Stimulated activated naive CD8-positive, alpha-beta T cell treated with anti-CD3 and anti-CD28 coated beads, Interleukin-15, Interleukin-2, amounts not matched to agents 100 U/mL and 50 U/mL, for 24 hours (primary cell): ENCODE results near the gene SLC30A3.
"Not testable (repeated sequence)": the region's sequence is repeated elsewhere in the genome, so short reads cannot be mapped to it uniquely, and the experiment has no call there.

Experiments
- ATAC-seq: fragments of 150-1000 bp; cut with Tn5 transposase; one replicate; pipeline ENCODE4 v1.10.0; 2021
- DNase-seq: peaks from one replicate; pipeline ENCODE4 v3.0.0; 2021

Gene SLC30A3

GRCh38 chr2:27285481-27285880 is 22.6 kb upstream of the SLC30A3 start:
- no peak for DNase-seq
- ATAC-seq: no peak

GRCh38 chr2:27284996-27285395 is 22.1 kb upstream of the SLC30A3 start:
- ATAC-seq (no peak), DNase-seq (no peak)

GRCh38 chr2:27282892-27283291 is 20.0 kb upstream of the SLC30A3 start:
- ATAC-seq (no peak), DNase-seq (no peak)

- no peak for ATAC-seq
- DNase-seq: no peak
These were observed 19.2 kb upstream of the SLC30A3 start, which contains the start of gene TRIM54 for GRCh38 chr2:27281855-27282559. TRIM54 (plus strand) TSS chr2:27282429; CDS start chr2:27282732, 303 bp downstream.

GRCh38 chr2:27281442-27281841 is 18.6 kb upstream of the SLC30A3 start:
- DNase-seq (no peak), ATAC-seq (no peak)

- DNase-seq: no peak
- ATAC-seq: no peak
These were observed 18.0 kb upstream of the SLC30A3 start for GRCh38 chr2:27280826-27281225.

- no peak for DNase-seq
- no peak for ATAC-seq
These were observed 15.2 kb upstream of the SLC30A3 start for GRCh38 chr2:27278010-27278409.

- ATAC-seq: no peak
These were observed 12.6 kb upstream of the SLC30A3 start, which contains the start of gene DNAJC5G for GRCh38 chr2:27275211-27276150. DNAJC5G (plus strand) TSS chr2:27275433; CDS start chr2:27276729, 1,296 bp downstream.

GRCh38 chr2:27272537-27273522 is 10.0 kb upstream of the SLC30A3 start:
- not testable (repeated sequence) for DNase-seq, ATAC-seq

More at GRCh38 chr2:27275211-27276150, 12.6 kb upstream of the SLC30A3 start, which contains the start of gene DNAJC5G:
- DNase-seq: no peak

GRCh38 chr2:27271631-27272340 is 8.9 kb upstream of the SLC30A3 start:
- ATAC-seq: no peak
- no peak for DNase-seq

GRCh38 chr2:27270670-27271069 is 7.8 kb upstream of the SLC30A3 start:
- ATAC-seq: no peak
- DNase-seq: no peak

GRCh38 chr2:27270131-27270530 is 7.3 kb upstream of the SLC30A3 start:
- DNase-seq (no peak), ATAC-seq (no peak)

GRCh38 chr2:27268296-27268695 is 5.4 kb upstream of the SLC30A3 start:
- DNase-seq, ATAC-seq: not testable (repeated sequence)

GRCh38 chr2:27265536-27265870 is 2.7 kb upstream of the SLC30A3 start:
- ATAC-seq: no peak
- DNase-seq: no peak

GRCh38 chr2:27264753-27265535 is 2.1 kb upstream of the SLC30A3 start:
- DNase-seq (peak; percentile 73), ATAC-seq (peak; percentile 71)

GRCh38 chr2:27264253-27264752 is 1.5 kb upstream of the SLC30A3 start:
- DNase-seq (peak; percentile 19), ATAC-seq (no peak)

GRCh38 chr2:27263287-27264252 is 723 bp upstream of the SLC30A3 start:
- no peak for ATAC-seq

GRCh38 chr2:27261926-27262298 is 935 bp downstream of the SLC30A3 start:
- DNase-seq: no peak
- ATAC-seq: no peak

More at GRCh38 chr2:27263287-27264252, 723 bp upstream of the SLC30A3 start:
- DNase-seq: no peak
